Prostate gland (tissue), 2 donors: ENCODE measurements around the gene RNASET2.
"Not testable (repeated sequence)": the region's sequence is repeated elsewhere in the genome, so short reads cannot be mapped to it uniquely, and the experiment has no call there.

Experiments
- CTCF ChIP-seq, 4 experiments: fragments of 200-600 bp in 2 of 4; fragments of 450-650 bp in 2 of 4; sonication (generic) in 2 of 4; IDR thresholded peaks; 1 replicate in 3 of 4; 2 replicates in 1 of 4; pipeline ENCODE4 v1.5.1; 2016 to 2019; ENCODE audit warnings: antibody characterized with exemption in 4 of 4, mild to moderate bottlenecking in 2 of 4, moderate library complexity in 2 of 4
- POLR2A ChIP-seq: fragments of 450-650 bp; IDR thresholded peaks from one replicate; pipeline ENCODE4 v1.6.1; 2016; ENCODE audit warnings: antibody characterized with exemption, mild to moderate bottlenecking
- POLR2AphosphoS5 ChIP-seq: sonication (generic); formaldehyde crosslinking; IDR thresholded peaks from one replicate; pipeline ENCODE4 v1.6.1; 2017; ENCODE audit warnings: antibody characterized with exemption

- not testable (repeated sequence) for TF ChIP-seq POLR2A; CTCF (IDR thresholded peaks at IDR 0.05); POLR2AphosphoS5
Observed at GRCh38 chr6:166886773-166887172, 69.6 kb downstream of the RNASET2 start.
